ENCODE data around the gene SKIDA1.

DNA sequence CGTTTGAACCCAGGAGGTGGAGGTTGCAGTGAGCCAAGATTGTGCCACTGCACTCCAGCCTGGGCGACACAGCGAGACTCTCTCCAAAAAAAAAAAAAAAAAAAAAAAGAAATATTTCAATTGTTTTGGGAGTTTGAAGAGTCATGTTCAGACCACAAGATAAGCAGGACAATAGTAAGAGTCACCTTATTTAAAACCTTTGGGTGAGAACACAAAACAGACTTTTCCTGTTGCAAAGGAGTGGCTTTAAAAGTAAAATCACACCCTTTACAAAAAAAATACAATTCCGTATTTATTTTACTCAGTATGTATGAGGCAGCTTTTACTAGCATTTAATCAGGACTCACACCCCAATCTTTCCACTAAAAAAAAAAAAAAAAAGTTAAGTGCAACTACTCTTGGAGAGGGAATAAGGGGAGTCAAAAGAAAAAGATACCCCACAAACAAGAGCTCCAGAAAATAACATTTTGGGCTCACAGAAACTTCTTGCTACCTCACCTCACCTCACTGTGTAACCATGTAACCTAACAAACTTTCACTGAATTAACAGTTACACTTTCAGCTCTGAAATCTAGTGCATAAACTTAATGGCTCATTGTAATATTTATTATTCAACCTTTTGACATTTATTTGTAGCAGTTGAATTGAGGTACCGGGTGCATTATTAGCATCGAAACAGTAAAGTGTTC is 11.2 kb downstream of the SKIDA1 start:
- TF ChIP-seq CTCF (IDR thresholded peaks at IDR 0.05; ENCODE audit: low read length) (no peak), EZH2 (IDR thresholded peaks at IDR 0.05; ENCODE audit: borderline replicate concordance, low read length) (no peak)
